Measurements from ENCODE around the gene TBC1D10B.

GRCh38 chr16:30398661-30399434 is 28.6 kb upstream of the TBC1D10B start:
- TF ChIP-seq CTCF (IDR thresholded peaks at IDR 0.05; ENCODE audit: low read length) (no peak), EZH2 (IDR thresholded peaks at IDR 0.05; ENCODE audit: borderline replicate concordance, low read length) (no peak)

Measured in OCI-LY1 (cell line).